Endodermal cell (in vitro differentiated cells): ENCODE data around the gene PSMB11. TPM values are rescaled to one million over a fixed set of nuclear protein-coding genes. Genes with fewer than 3 reads are reported as not detected.

Experiments used
- DNase-seq: peaks from one replicate; pipeline ENCODE4 v3.0.0-alpha.2; 2017
- H3K27ac ChIP-seq: 2 replicates; pipeline ENCODE4 v1.5.1; 2013; ENCODE audit warnings: mild to moderate bottlenecking, low read depth, low read length, moderate library complexity
- H3K27me3 ChIP-seq: 2 replicates; pipeline ENCODE4 v1.6.1; 2013; ENCODE audit warnings: mild to moderate bottlenecking, low read length, moderate library complexity; ENCODE audit not compliant: insufficient read depth, control insufficient read depth, poor library complexity, severe bottlenecking
- H3K36me3 ChIP-seq: 2 replicates; pipeline ENCODE4 v1.7.0; 2013; ENCODE audit warnings: mild to moderate bottlenecking, low read length, moderate library complexity; ENCODE audit not compliant: control insufficient read depth, insufficient read depth
- H3K4me1 ChIP-seq: one replicate; pipeline ENCODE4 v1.7.0; 2013; ENCODE audit warnings: low read length; ENCODE audit not compliant: control insufficient read depth, insufficient read depth
- H3K4me3 ChIP-seq: 2 replicates; pipeline ENCODE4 v1.5.1; 2013; ENCODE audit warnings: mild to moderate bottlenecking, low read length, moderate library complexity
- H3K9ac ChIP-seq: 2 replicates; pipeline ENCODE4 v1.6.1; 2013; ENCODE audit warnings: mild to moderate bottlenecking, low read length, moderate library complexity; ENCODE audit not compliant: poor library complexity, severe bottlenecking; ENCODE audit errors: extremely low read depth
- H3K9me3 ChIP-seq: 2 replicates; pipeline ENCODE4 v1.6.1; 2013; ENCODE audit warnings: mild to moderate bottlenecking, low read length, moderate library complexity; ENCODE audit not compliant: control insufficient read depth
- H3K27ac Mint-ChIP-seq: 2 replicates; pipeline ENCODE4 v1.8.0; 2020; ENCODE audit warnings: mixed read lengths
- H3K27me3 Mint-ChIP-seq: 2 replicates; pipeline ENCODE4 v1.8.0; 2021; ENCODE audit warnings: mild to moderate bottlenecking, mixed read lengths; ENCODE audit not compliant: insufficient read depth
- H3K36me3 Mint-ChIP-seq: 2 replicates; pipeline ENCODE4 v1.8.0; 2020; ENCODE audit warnings: low read depth, mixed read lengths
- H3K4me1 Mint-ChIP-seq: 2 replicates; pipeline ENCODE4 v1.8.0; 2020; ENCODE audit warnings: mixed read lengths
- H3K4me3 Mint-ChIP-seq: 2 replicates; pipeline ENCODE4 v1.8.0; 2020; ENCODE audit warnings: mild to moderate bottlenecking, moderate library complexity, mixed read lengths
- H3K9me3 Mint-ChIP-seq: 2 replicates; pipeline ENCODE4 v1.8.0; 2020; ENCODE audit warnings: mild to moderate bottlenecking, mixed read lengths
- WGBS, 2 experiments: methylation state at CpG; one replicate each; pipeline versions ENCODE4 v1.1.5 to v1.1.7; 2013; ENCODE audit warnings: missing lambda C conversion rate in 2 of 2, mixed read lengths in 1 of 2; ENCODE audit not compliant: insufficient coverage in 1 of 2, insufficient read length in 1 of 2; 5-methylcytosine and 5-hydroxymethylcytosine counted together
- total RNA-seq, 2 donors: library from RNA; stranded (reverse); fragmentation: NEBNext Ultra II Directional in 1 of 2; extraction: Animal tissue kit (Norgen Biotek cat#: 25700) in 1 of 2; gene quantifications; 2 replicates in 1 of 2; 3 replicates in 1 of 2; pipeline ENCODE4 v1.2.1, GENCODE V29; 2021
- TF ChIP-seq, protein P1 (sequence below): fragments of 200-600 bp; sonication (generic); conservative IDR thresholded peaks from 2 replicates; pipeline ENCODE4 v1.5.0; 2021; ENCODE audit warnings: antibody characterized with exemption, mild to moderate bottlenecking

Gene PSMB11
- total RNA-seq, 2 donors from 2014 or later, result not detected

DNA sequence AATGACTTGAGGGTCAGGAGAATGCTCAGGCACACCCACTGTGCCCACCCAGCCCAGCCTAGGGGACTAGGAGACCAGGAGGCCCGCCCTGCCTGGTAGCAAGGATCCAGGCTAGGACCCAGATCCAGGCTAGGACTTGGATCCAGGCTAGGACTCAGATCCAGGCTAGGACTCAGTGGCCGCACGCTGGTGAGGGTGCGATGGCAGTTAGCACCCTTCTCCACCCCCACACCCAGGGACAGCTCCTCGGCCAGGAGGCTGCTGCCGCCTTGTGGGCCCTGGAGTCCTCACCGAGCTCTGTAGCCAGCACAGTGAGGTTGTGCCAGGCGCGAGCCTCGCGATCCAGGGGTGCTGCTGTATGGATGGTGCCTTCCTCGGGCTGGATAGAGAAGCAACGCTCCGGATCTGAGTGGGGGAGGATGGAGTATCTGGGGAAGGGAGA is 10.2 kb downstream of the PSMB11 start:
- Histone ChIP-seq H3K27ac (no peak overlapping the region), H3K4me3 (no peak overlapping the region), H3K9me3 (no peaks in the 10 kb centered on the region), H3K4me1 (no peaks in the 10 kb centered on the region), H3K9ac (no peak overlapping the region), H3K27me3 (no peaks in the 10 kb centered on the region), H3K36me3 (peaks cover 31% of the 10 kb centered on the region)
- peak overlapping the region; percentile 80 for H3K27ac Mint-ChIP-seq
- DNase-seq, result peak; percentile 83
- H3K4me1 Mint-ChIP-seq, result peaks cover 14% of the 10 kb centered on the region
- no peaks in the 10 kb centered on the region for H3K27me3 Mint-ChIP-seq
- peaks cover 5% of the 10 kb centered on the region for H3K9me3 Mint-ChIP-seq
- peaks cover 33% of the 10 kb centered on the region for H3K36me3 Mint-ChIP-seq
- TF ChIP-seq, protein P1, sequence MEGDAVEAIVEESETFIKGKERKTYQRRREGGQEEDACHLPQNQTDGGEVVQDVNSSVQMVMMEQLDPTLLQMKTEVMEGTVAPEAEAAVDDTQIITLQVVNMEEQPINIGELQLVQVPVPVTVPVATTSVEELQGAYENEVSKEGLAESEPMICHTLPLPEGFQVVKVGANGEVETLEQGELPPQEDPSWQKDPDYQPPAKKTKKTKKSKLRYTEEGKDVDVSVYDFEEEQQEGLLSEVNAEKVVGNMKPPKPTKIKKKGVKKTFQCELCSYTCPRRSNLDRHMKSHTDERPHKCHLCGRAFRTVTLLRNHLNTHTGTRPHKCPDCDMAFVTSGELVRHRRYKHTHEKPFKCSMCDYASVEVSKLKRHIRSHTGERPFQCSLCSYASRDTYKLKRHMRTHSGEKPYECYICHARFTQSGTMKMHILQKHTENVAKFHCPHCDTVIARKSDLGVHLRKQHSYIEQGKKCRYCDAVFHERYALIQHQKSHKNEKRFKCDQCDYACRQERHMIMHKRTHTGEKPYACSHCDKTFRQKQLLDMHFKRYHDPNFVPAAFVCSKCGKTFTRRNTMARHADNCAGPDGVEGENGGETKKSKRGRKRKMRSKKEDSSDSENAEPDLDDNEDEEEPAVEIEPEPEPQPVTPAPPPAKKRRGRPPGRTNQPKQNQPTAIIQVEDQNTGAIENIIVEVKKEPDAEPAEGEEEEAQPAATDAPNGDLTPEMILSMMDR, result peak; percentile 72
- no peak overlapping the region for H3K4me3 Mint-ChIP-seq
- 80 to 83% methylated on average over 7 to 14 of the region's 14 CpGs for WGBS, 2 experiments

DNA sequence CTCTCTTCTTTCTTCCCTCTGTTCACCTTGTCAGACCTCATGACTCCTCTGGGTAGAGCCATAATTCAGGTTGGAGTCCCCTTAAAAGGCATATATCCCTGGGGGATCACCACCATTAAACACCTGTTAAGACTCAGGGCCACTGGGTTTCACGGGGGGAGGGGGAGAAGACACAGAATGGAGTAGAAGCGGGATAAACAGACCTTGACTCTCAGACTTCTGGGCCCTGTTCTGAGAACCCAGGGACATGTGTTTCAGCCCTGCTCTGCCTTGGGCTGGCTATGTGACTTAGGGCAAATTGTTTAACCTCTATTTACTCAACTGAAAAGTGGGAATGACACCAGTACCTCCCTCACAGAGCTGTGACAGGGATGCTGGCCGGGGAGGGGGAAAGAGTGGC is 10.7 kb downstream of the PSMB11 start:
- no peaks in the 10 kb centered on the region for H3K27me3 ChIP-seq
- Mint-ChIP-seq H3K27me3 (no peaks in the 10 kb centered on the region), H3K4me1 (peaks cover 14% of the 10 kb centered on the region), H3K9me3 (peaks cover 2% of the 10 kb centered on the region), H3K4me3 (no peak overlapping the region), H3K36me3 (peaks cover 28% of the 10 kb centered on the region), H3K27ac (peak overlapping the region; percentile 80)
- TF ChIP-seq, protein P1, result no peak
- no peak overlapping the region for H3K27ac ChIP-seq
- no peaks in the 10 kb centered on the region for H3K4me1 ChIP-seq
- 33 to 69% methylated on average over 1 to 3 of the region's 3 CpGs for WGBS, 2 experiments
- H3K4me3 ChIP-seq, result no peak overlapping the region
- no peak overlapping the region for H3K9ac ChIP-seq
- no peaks in the 10 kb centered on the region for H3K9me3 ChIP-seq
- peaks cover 31% of the 10 kb centered on the region for H3K36me3 ChIP-seq
- peak; percentile 34 for DNase-seq

DNA sequence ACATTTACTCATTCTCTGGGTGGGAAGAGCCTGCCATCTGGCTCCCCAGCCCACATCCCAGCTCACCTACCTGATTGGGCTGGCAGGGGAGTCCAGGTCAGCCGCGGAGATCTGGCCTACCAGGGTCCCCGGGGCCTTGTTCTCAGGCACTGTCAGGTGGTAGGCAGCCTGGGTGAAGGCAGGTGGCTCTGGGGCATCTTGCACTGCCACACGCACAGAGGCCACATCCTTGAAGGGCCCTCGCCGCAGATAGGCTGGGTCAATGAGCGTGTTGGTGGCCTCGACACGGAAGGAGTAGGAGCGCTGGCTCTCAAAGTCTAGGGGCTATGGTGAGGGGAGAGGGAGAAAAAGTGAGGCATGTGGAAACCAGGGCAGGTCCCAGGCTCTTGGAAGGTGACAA is 11.4 kb downstream of the PSMB11 start:
- peaks cover 31% of the 10 kb centered on the region for H3K36me3 ChIP-seq

More for the DNA sequence above, 11.4 kb downstream of the PSMB11 start:
- no peak overlapping the region for H3K27ac Mint-ChIP-seq
- Histone ChIP-seq H3K27ac (no peak overlapping the region), H3K4me3 (no peak overlapping the region), H3K27me3 (no peaks in the 10 kb centered on the region), H3K9ac (no peak overlapping the region), H3K4me1 (no peaks in the 10 kb centered on the region), H3K9me3 (no peaks in the 10 kb centered on the region)
- H3K27me3 Mint-ChIP-seq, result no peaks in the 10 kb centered on the region
- H3K36me3 Mint-ChIP-seq, result peaks cover 26% of the 10 kb centered on the region
- 91 to 98% methylated on average over 8 to 10 of the region's 10 CpGs for WGBS, 2 experiments
- H3K4me3 Mint-ChIP-seq, result no peak overlapping the region
- TF ChIP-seq, protein P1, result no peak
- H3K4me1 Mint-ChIP-seq, result peaks cover 14% of the 10 kb centered on the region
- peaks cover under 1% of the 10 kb centered on the region for H3K9me3 Mint-ChIP-seq
- DNase-seq, result peak; percentile 38
